GM23338 (cell line): ENCODE results near the gene CDK14. TPM values are rescaled to one million over a fixed set of nuclear protein-coding genes. Genes with fewer than 3 reads are reported as not detected.

Experiments
- ATAC-seq: fragments of 200-7000 bp; cut with Tn5 transposase; 3 replicates; pipeline ENCODE4 v1.9.1; 2020
- DNase-seq: peaks from one replicate; pipeline ENCODE4 v3.0.0-alpha.2; 2015; ENCODE audit warnings: low spot score
- H2AFZ ChIP-seq: fragments of 200-600 bp; sonication (generic); 2 replicates; pipeline ENCODE4 v1.8.0; 2016; ENCODE audit warnings: antibody characterized with exemption, mild to moderate bottlenecking, moderate library complexity
- H3F3A ChIP-seq: fragments of 200-600 bp; sonication (generic); replicated peaks from 2 replicates; pipeline ENCODE4 v1.8.0; 2017; ENCODE audit warnings: antibody characterized with exemption, mixed run types, low read depth
- H3K27ac ChIP-seq: fragments of 200-600 bp; sonication (generic); 2 replicates; pipeline ENCODE4 v1.6.1; 2016; ENCODE audit warnings: low read depth
- H3K27me3 ChIP-seq: fragments of 200-600 bp; sonication (generic); 2 replicates; pipeline ENCODE4 v1.8.0; 2016; ENCODE audit warnings: mild to moderate bottlenecking, mixed run types, moderate library complexity; ENCODE audit not compliant: insufficient read depth
- H3K36me3 ChIP-seq: fragments of 200-600 bp; sonication (generic); 2 replicates; pipeline ENCODE4 v1.8.0; 2016; ENCODE audit warnings: mild to moderate bottlenecking; ENCODE audit not compliant: insufficient read depth
- H3K4me1 ChIP-seq: fragments of 200-600 bp; sonication (generic); 2 replicates; pipeline ENCODE4 v1.8.0; 2016; ENCODE audit warnings: mild to moderate bottlenecking, moderate library complexity; ENCODE audit not compliant: insufficient read depth
- H3K4me2 ChIP-seq: fragments of 200-600 bp; sonication (generic); 2 replicates; pipeline ENCODE4 v1.7.1; 2017; ENCODE audit warnings: mixed run types
- H3K4me3 ChIP-seq: fragments of 200-600 bp; sonication (generic); 2 replicates; pipeline ENCODE4 v1.6.1; 2016; ENCODE audit warnings: mixed run types
- H3K79me2 ChIP-seq: fragments of 200-600 bp; sonication (generic); replicated peaks from 2 replicates; pipeline ENCODE4 v1.8.0; 2017; ENCODE audit warnings: mild to moderate bottlenecking; ENCODE audit not compliant: insufficient read depth
- H3K9me2 ChIP-seq: fragments of 200-600 bp; sonication (generic); 2 replicates; pipeline ENCODE4 v1.8.0; 2017; ENCODE audit not compliant: insufficient read depth
- H4K20me1 ChIP-seq: fragments of 200-600 bp; sonication (generic); replicated peaks from 2 replicates; pipeline ENCODE4 v1.8.0; 2017; ENCODE audit warnings: mild to moderate bottlenecking; ENCODE audit not compliant: insufficient read depth
- H3K27ac Mint-ChIP-seq: 2 replicates; pipeline ENCODE4 v1.8.0; 2020; ENCODE audit warnings: inconsistent platforms, mild to moderate bottlenecking, moderate library complexity, mixed read lengths
- H3K27me3 Mint-ChIP-seq: 3 replicates; pipeline ENCODE4 v1.8.0; 2022; ENCODE audit warnings: low read depth, mild to moderate bottlenecking, moderate library complexity, mixed read lengths, inconsistent platforms; ENCODE audit not compliant: insufficient read depth, poor library complexity
- H3K36me3 Mint-ChIP-seq: 3 replicates; pipeline ENCODE4 v1.8.0; 2021; ENCODE audit warnings: low read depth, mild to moderate bottlenecking, inconsistent platforms, moderate library complexity, mixed read lengths
- H3K4me1 Mint-ChIP-seq: 3 replicates; pipeline ENCODE4 v1.8.0; 2020; ENCODE audit warnings: mild to moderate bottlenecking, inconsistent platforms, mixed read lengths
- H3K4me3 Mint-ChIP-seq: 3 replicates; pipeline ENCODE4 v1.8.0; 2021; ENCODE audit warnings: moderate library complexity, mild to moderate bottlenecking, inconsistent platforms, mixed read lengths
- H3K9me3 Mint-ChIP-seq: 3 replicates; pipeline ENCODE4 v1.8.0; 2020; ENCODE audit warnings: moderate library complexity, mild to moderate bottlenecking, inconsistent platforms, mixed read lengths
- CREB1 ChIP-seq: fragments of 250-450 bp; sonication (Bioruptor Pico); IDR thresholded peaks from 2 replicates; pipeline ENCODE4 v1.5.0; 2020; ENCODE audit warnings: low read depth, mild to moderate bottlenecking, moderate library complexity
- NANOG ChIP-seq: IDR thresholded peaks from 2 replicates; pipeline ENCODE4 v1.6.1; 2016; ENCODE audit warnings: antibody characterized with exemption, borderline replicate concordance
- POLR2AphosphoS5 ChIP-seq: IDR thresholded peaks from 2 replicates; pipeline ENCODE4 v1.6.1; 2016; ENCODE audit warnings: antibody characterized with exemption, low read depth
- STAT1 ChIP-seq: IDR thresholded peaks from one replicate; pipeline ENCODE4 v1.6.1; 2016; ENCODE audit warnings: antibody characterized with exemption; ENCODE audit not compliant: unreplicated experiment
- polyA plus RNA-seq: library from polyadenylated mRNA; unstranded; fragments of >200 nt; fragmentation: Nextera tagmentation; extraction: Ambion mirVana; gene quantifications from 2 replicates; pipeline ENCODE4 v1.2.1, GENCODE V29; 2016
- total RNA-seq: library from RNA; depleted of rRNA; stranded (reverse); fragments of >200 nt; shearing (Covaris generic); gene quantifications from 2 replicates; pipeline ENCODE4 v1.2.3, GENCODE V29; 2014
- TF ChIP-seq, protein P1 (sequence below), 2 experiments: fragments of 200-600 bp in 1 of 2; sonication (generic) in 1 of 2; conservative IDR thresholded peaks; 2 replicates each; pipeline versions ENCODE4 v1.5.1 to v1.6.1; 2016 to 2017; ENCODE audit warnings: antibody characterized with exemption in 2 of 2, low read depth in 2 of 2, mild to moderate bottlenecking in 2 of 2, moderate library complexity in 1 of 2
- TF ChIP-seq, protein P2 (sequence below): fragments of 250-450 bp; sonication (Bioruptor Pico); IDR thresholded peaks from 2 replicates; pipeline ENCODE4 v1.5.0; 2020; ENCODE audit warnings: mild to moderate bottlenecking, moderate library complexity
- TF ChIP-seq, protein P3 (sequence below): IDR thresholded peaks from 2 replicates; pipeline ENCODE4 v1.6.1; 2016; ENCODE audit warnings: antibody characterized with exemption

CDK14 gene
- total and polyA plus RNA-seq, 2 experiments from 2014 or later, result 11.2 to 24.0 TPM

DNA sequence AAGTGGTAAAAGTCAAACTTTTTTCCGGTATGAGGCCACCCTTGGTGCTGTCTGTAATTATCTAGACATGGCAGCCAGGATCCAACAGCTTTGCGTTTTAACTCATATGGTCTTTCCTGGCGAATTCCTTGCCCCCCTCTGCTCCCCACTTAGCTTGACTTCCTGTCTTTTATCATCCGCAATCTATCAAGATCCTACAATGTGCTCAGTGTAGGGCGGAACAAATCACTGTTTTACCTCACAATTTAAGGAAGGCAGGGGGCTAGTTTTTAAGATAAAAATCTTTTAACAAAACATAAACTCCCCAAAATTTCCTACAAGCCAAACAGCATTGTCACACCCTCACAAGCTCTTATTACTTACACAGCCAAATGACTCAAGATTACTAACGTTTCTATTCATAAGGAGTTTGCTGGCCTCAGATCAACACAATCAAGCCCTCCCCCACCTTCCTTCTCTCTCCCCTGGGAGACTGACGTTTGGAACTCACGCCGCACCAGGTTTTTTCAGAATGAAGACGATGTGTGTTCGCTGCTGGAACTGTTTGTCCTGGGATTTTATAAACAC is 1.3 kb upstream of the CDK14 start:
- Mint-ChIP-seq H3K4me3 (peak overlapping the region; percentile 88), H3K9me3 (no peaks in the 10 kb centered on the region), H3K4me1 (peaks cover 36% of the 10 kb centered on the region), H3K27me3 (peaks cover 12% of the 10 kb centered on the region), H3K27ac (peak overlapping the region; percentile 89), H3K36me3 (no peaks in the 10 kb centered on the region; the same call in 1 of the 3 replicates)
- DNase-seq (peak; percentile 84), ATAC-seq (peak; percentile 36)
- Histone ChIP-seq H3K27ac (peak overlapping the region; percentile 80), H3K27me3 (peaks cover 12% of the 10 kb centered on the region), H3F3A (no peaks in the 10 kb centered on the region), H2AFZ (no peak overlapping the region), H3K79me2 (peaks cover 28% of the 10 kb centered on the region), H3K36me3 (no peaks in the 10 kb centered on the region), H3K9me2 (no peaks in the 10 kb centered on the region), H4K20me1 (no peaks in the 10 kb centered on the region), H3K4me2 (peak overlapping the region; percentile 76), H3K4me3 (peak overlapping the region; percentile 79), H3K4me1 (peaks cover 18% of the 10 kb centered on the region)
- TF ChIP-seq, protein P1, sequence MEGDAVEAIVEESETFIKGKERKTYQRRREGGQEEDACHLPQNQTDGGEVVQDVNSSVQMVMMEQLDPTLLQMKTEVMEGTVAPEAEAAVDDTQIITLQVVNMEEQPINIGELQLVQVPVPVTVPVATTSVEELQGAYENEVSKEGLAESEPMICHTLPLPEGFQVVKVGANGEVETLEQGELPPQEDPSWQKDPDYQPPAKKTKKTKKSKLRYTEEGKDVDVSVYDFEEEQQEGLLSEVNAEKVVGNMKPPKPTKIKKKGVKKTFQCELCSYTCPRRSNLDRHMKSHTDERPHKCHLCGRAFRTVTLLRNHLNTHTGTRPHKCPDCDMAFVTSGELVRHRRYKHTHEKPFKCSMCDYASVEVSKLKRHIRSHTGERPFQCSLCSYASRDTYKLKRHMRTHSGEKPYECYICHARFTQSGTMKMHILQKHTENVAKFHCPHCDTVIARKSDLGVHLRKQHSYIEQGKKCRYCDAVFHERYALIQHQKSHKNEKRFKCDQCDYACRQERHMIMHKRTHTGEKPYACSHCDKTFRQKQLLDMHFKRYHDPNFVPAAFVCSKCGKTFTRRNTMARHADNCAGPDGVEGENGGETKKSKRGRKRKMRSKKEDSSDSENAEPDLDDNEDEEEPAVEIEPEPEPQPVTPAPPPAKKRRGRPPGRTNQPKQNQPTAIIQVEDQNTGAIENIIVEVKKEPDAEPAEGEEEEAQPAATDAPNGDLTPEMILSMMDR (conservative IDR thresholded peaks at IDR 0.05; ENCODE audit: low read depth in 2 of 2), result no peak
- TF ChIP-seq STAT1 (no peak), CREB1 (CRISPR knock-in tag) (no peak), POLR2AphosphoS5 (no peak), NANOG (peak; percentile 80; the same call in 1 of the 2 replicates)
- TF ChIP-seq, protein P2, sequence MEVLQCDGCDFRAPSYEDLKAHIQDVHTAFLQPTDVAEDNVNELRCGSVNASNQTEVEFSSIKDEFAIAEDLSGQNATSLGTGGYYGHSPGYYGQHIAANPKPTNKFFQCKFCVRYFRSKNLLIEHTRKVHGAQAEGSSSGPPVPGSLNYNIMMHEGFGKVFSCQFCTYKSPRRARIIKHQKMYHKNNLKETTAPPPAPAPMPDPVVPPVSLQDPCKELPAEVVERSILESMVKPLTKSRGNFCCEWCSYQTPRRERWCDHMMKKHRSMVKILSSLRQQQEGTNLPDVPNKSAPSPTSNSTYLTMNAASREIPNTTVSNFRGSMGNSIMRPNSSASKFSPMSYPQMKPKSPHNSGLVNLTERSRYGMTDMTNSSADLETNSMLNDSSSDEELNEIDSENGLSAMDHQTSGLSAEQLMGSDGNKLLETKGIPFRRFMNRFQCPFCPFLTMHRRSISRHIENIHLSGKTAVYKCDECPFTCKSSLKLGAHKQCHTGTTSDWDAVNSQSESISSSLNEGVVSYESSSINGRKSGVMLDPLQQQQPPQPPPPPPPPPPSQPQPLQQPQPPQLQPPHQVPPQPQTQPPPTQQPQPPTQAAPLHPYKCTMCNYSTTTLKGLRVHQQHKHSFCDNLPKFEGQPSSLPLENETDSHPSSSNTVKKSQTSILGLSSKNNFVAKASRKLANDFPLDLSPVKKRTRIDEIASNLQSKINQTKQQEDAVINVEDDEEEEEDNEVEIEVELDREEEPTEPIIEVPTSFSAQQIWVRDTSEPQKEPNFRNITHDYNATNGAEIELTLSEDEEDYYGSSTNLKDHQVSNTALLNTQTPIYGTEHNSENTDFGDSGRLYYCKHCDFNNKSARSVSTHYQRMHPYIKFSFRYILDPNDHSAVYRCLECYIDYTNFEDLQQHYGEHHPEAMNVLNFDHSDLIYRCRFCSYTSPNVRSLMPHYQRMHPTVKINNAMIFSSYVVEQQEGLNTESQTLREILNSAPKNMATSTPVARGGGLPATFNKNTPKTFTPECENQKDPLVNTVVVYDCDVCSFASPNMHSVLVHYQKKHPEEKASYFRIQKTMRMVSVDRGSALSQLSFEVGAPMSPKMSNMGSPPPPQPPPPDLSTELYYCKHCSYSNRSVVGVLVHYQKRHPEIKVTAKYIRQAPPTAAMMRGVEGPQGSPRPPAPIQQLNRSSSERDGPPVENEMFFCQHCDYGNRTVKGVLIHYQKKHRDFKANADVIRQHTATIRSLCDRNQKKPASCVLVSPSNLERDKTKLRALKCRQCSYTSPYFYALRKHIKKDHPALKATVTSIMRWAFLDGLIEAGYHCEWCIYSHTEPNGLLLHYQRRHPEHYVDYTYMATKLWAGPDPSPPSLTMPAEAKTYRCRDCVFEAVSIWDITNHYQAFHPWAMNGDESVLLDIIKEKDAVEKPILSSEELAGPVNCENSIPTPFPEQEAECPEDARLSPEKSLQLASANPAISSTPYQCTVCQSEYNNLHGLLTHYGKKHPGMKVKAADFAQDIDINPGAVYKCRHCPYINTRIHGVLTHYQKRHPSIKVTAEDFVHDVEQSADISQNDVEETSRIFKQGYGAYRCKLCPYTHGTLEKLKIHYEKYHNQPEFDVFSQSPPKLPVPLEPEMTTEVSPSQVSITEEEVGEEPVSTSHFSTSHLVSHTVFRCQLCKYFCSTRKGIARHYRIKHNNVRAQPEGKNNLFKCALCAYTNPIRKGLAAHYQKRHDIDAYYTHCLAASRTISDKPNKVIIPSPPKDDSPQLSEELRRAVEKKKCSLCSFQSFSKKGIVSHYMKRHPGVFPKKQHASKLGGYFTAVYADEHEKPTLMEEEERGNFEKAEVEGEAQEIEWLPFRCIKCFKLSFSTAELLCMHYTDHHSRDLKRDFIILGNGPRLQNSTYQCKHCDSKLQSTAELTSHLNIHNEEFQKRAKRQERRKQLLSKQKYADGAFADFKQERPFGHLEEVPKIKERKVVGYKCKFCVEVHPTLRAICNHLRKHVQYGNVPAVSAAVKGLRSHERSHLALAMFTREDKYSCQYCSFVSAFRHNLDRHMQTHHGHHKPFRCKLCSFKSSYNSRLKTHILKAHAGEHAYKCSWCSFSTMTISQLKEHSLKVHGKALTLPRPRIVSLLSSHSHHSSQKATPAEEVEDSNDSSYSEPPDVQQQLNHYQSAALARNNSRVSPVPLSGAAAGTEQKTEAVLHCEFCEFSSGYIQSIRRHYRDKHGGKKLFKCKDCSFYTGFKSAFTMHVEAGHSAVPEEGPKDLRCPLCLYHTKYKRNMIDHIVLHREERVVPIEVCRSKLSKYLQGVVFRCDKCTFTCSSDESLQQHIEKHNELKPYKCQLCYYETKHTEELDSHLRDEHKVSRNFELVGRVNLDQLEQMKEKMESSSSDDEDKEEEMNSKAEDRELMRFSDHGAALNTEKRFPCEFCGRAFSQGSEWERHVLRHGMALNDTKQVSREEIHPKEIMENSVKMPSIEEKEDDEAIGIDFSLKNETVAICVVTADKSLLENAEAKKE (CRISPR knock-in tag), result no peak
- TF ChIP-seq, protein P3, sequence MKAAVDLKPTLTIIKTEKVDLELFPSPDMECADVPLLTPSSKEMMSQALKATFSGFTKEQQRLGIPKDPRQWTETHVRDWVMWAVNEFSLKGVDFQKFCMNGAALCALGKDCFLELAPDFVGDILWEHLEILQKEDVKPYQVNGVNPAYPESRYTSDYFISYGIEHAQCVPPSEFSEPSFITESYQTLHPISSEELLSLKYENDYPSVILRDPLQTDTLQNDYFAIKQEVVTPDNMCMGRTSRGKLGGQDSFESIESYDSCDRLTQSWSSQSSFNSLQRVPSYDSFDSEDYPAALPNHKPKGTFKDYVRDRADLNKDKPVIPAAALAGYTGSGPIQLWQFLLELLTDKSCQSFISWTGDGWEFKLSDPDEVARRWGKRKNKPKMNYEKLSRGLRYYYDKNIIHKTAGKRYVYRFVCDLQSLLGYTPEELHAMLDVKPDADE, result peak; percentile 83
